ENCODE results near the gene ITFG1.
A peak's percentile ranks its signal among the peaks of the same experiment; 100 is the strongest.
"Not testable (repeated sequence)": the region's sequence is repeated elsewhere in the genome, so short reads cannot be mapped to it uniquely, and the experiment has no call there.

The ITFG1 gene

GRCh38 chr16:47470211-47470610 lies 9.3 kb upstream of the ITFG1 start:
- Histone ChIP-seq H3K4me1 (ENCODE audit: control insufficient read depth, insufficient read depth, low read length) (no peaks in the 10 kb centered on the region), H3K9me3 (replicated peaks; ENCODE audit: low read length) (no peaks in the 10 kb centered on the region), H3K4me2 (ENCODE audit: low read length) (no peak overlapping the region), H3K4me3 (ENCODE audit: low read length) (no peak overlapping the region), H3K36me3 (ENCODE audit: insufficient read depth, low read length) (no peaks in the 10 kb centered on the region), H3K9ac (ENCODE audit: low read depth, low read length) (no peak overlapping the region), H3K27me3 (ENCODE audit: control insufficient read depth, insufficient read depth, low read length) (no peaks in the 10 kb centered on the region)

GRCh38 chr16:47469227-47469626 lies 8.4 kb upstream of the ITFG1 start:
- H3K4me2 ChIP-seq (ENCODE audit: low read length) = no peak overlapping the region
- no peak overlapping the region for H3K9ac ChIP-seq (ENCODE audit: low read depth, low read length)
- no peaks in the 10 kb centered on the region for H3K4me1 ChIP-seq (ENCODE audit: control insufficient read depth, insufficient read depth, low read length)
- no peaks in the 10 kb centered on the region for H3K9me3 ChIP-seq (replicated peaks; ENCODE audit: low read length)
- no peak overlapping the region for H3K4me3 ChIP-seq (ENCODE audit: low read length)
- H3K36me3 ChIP-seq (ENCODE audit: insufficient read depth, low read length) = peaks cover 5% of the 10 kb centered on the region
- no peaks in the 10 kb centered on the region for H3K27me3 ChIP-seq (ENCODE audit: control insufficient read depth, insufficient read depth, low read length)

- H3K9ac ChIP-seq (ENCODE audit: low read depth, low read length); H3K4me1 ChIP-seq (ENCODE audit: control insufficient read depth, insufficient read depth, low read length); H3K27me3 ChIP-seq (ENCODE audit: control insufficient read depth, insufficient read depth, low read length); H3K36me3 ChIP-seq (ENCODE audit: insufficient read depth, low read length); H3K4me2 ChIP-seq (ENCODE audit: low read length); H3K4me3 ChIP-seq (ENCODE audit: low read length); H3K9me3 ChIP-seq (replicated peaks; ENCODE audit: low read length): not testable (repeated sequence)
These were observed 7.3 kb upstream of the ITFG1 start for GRCh38 chr16:47468070-47468689.

- peaks cover 5% of the 10 kb centered on the region for H3K36me3 ChIP-seq (ENCODE audit: insufficient read depth, low read length)
- H3K9me3 ChIP-seq (replicated peaks; ENCODE audit: low read length) = no peaks in the 10 kb centered on the region
- peaks cover 3% of the 10 kb centered on the region for H3K4me1 ChIP-seq (ENCODE audit: control insufficient read depth, insufficient read depth, low read length)
- H3K4me3 ChIP-seq (ENCODE audit: low read length) = no peak overlapping the region
- no peaks in the 10 kb centered on the region for H3K27me3 ChIP-seq (ENCODE audit: control insufficient read depth, insufficient read depth, low read length)
- no peak overlapping the region for H3K4me2 ChIP-seq (ENCODE audit: low read length)
- H3K9ac ChIP-seq (ENCODE audit: low read depth, low read length) = no peak overlapping the region
These were observed 6.6 kb upstream of the ITFG1 start for GRCh38 chr16:47467501-47467900.

- Histone ChIP-seq H3K9me3 (replicated peaks; ENCODE audit: low read length) (no peaks in the 10 kb centered on the region), H3K4me3 (ENCODE audit: low read length) (no peak overlapping the region), H3K4me2 (ENCODE audit: low read length) (no peak overlapping the region), H3K36me3 (ENCODE audit: insufficient read depth, low read length) (peaks cover 5% of the 10 kb centered on the region), H3K27me3 (ENCODE audit: control insufficient read depth, insufficient read depth, low read length) (no peaks in the 10 kb centered on the region), H3K4me1 (ENCODE audit: control insufficient read depth, insufficient read depth, low read length) (peaks cover 3% of the 10 kb centered on the region), H3K9ac (ENCODE audit: low read depth, low read length) (no peak overlapping the region)
These were observed 5.2 kb upstream of the ITFG1 start for GRCh38 chr16:47465919-47466630.

GRCh38 chr16:47463771-47464624 lies 3.1 kb upstream of the ITFG1 start:
- no peak overlapping the region for H3K9ac ChIP-seq (ENCODE audit: low read depth, low read length)
- no peak overlapping the region for H3K4me3 ChIP-seq (ENCODE audit: low read length)
- peaks cover 15% of the 10 kb centered on the region for H3K4me1 ChIP-seq (ENCODE audit: control insufficient read depth, insufficient read depth, low read length)
- no peak overlapping the region for H3K4me2 ChIP-seq (ENCODE audit: low read length)
- no peaks in the 10 kb centered on the region for H3K27me3 ChIP-seq (ENCODE audit: control insufficient read depth, insufficient read depth, low read length)
- no peaks in the 10 kb centered on the region for H3K9me3 ChIP-seq (replicated peaks; ENCODE audit: low read length)
- peaks cover 5% of the 10 kb centered on the region for H3K36me3 ChIP-seq (ENCODE audit: insufficient read depth, low read length)

DNA sequence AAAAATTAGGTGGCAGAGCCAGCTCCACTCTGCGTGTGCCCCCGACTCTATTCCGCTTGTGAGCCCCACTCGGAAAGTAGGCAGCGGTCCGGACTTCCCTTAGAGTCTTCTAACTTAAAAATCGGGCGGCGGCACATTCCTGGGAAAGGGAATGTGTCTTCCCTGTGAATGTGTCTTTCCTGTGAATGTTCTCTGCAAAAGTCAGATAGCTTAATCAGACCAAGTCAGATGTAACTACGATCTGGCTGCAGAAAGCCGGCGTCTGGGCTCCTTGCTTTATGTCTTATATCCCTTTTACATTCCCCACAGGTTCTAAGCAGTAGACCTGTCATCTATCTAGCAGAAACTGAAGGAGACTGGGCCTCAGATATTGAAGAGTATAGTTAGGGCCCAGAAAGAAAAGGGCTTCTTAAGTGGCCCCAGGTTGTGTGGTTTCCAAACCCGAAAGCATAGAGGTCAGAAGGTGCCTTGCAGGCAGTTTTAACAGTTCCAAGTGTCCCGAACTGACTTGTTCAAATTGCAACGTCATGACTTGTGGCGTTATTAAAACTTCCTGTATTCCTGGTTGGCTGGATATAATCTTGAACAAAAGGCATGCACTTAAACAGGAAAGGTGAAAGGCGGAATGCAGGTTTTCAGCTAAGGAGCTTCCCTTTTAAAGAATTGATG lies 869 bp upstream of the ITFG1 start:
- Histone ChIP-seq H3K4me1 (ENCODE audit: control insufficient read depth, insufficient read depth, low read length) (peaks cover 15% of the 10 kb centered on the region), H3K9me3 (replicated peaks; ENCODE audit: low read length) (no peaks in the 10 kb centered on the region), H3K4me2 (ENCODE audit: low read length) (peak overlapping the region; percentile 81), H3K27me3 (ENCODE audit: control insufficient read depth, insufficient read depth, low read length) (no peaks in the 10 kb centered on the region), H3K9ac (ENCODE audit: low read depth, low read length) (peak overlapping the region; percentile 99), H3K36me3 (ENCODE audit: insufficient read depth, low read length) (peaks cover 16% of the 10 kb centered on the region), H3K4me3 (ENCODE audit: low read length) (peak overlapping the region; percentile 99)

DNA sequence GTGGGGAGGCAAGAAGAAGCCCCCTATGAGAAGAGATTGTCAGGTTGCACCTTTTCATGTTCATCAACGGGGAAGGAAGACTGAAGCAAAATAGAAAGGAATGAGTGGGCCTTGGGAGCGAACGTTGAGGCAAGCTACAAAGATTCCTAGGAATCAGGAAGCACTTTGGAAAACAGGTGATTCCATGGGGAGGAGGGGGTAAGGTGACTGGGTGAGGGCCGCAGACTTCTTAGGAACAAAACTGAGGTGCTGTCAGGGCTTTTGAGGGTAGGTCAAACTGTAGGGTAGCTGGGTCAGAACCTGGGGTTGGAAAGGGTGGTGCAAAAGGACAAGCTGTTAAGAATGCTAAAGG lies 528 bp downstream of the ITFG1 start:
- Histone ChIP-seq H3K4me2 (ENCODE audit: low read length) (peak overlapping the region; percentile 81), H3K9me3 (replicated peaks; ENCODE audit: low read length) (no peaks in the 10 kb centered on the region), H3K4me1 (ENCODE audit: control insufficient read depth, insufficient read depth, low read length) (peaks cover 15% of the 10 kb centered on the region), H3K9ac (ENCODE audit: low read depth, low read length) (peak overlapping the region; percentile 99), H3K27me3 (ENCODE audit: control insufficient read depth, insufficient read depth, low read length) (no peaks in the 10 kb centered on the region), H3K4me3 (ENCODE audit: low read length) (peak overlapping the region; percentile 99), H3K36me3 (ENCODE audit: insufficient read depth, low read length) (peaks cover 16% of the 10 kb centered on the region)

GRCh38 chr16:47459603-47460002 lies 1.3 kb downstream of the ITFG1 start:
- Histone ChIP-seq H3K4me1 (ENCODE audit: control insufficient read depth, insufficient read depth, low read length) (peaks cover 15% of the 10 kb centered on the region), H3K27me3 (ENCODE audit: control insufficient read depth, insufficient read depth, low read length) (no peaks in the 10 kb centered on the region), H3K9me3 (replicated peaks; ENCODE audit: low read length) (no peaks in the 10 kb centered on the region), H3K36me3 (ENCODE audit: insufficient read depth, low read length) (peaks cover 17% of the 10 kb centered on the region), H3K4me3 (ENCODE audit: low read length) (peak overlapping the region; percentile 99), H3K4me2 (ENCODE audit: low read length) (peak overlapping the region; percentile 81), H3K9ac (ENCODE audit: low read depth, low read length) (peak overlapping the region; percentile 99)

- Histone ChIP-seq H3K4me3 (ENCODE audit: low read length) (no peak overlapping the region), H3K9ac (ENCODE audit: low read depth, low read length) (no peak overlapping the region), H3K4me1 (ENCODE audit: control insufficient read depth, insufficient read depth, low read length) (peaks cover 15% of the 10 kb centered on the region), H3K4me2 (ENCODE audit: low read length) (no peak overlapping the region), H3K27me3 (ENCODE audit: control insufficient read depth, insufficient read depth, low read length) (no peaks in the 10 kb centered on the region), H3K36me3 (ENCODE audit: insufficient read depth, low read length) (peaks cover 16% of the 10 kb centered on the region), H3K9me3 (replicated peaks; ENCODE audit: low read length) (no peaks in the 10 kb centered on the region)
These were observed 2.5 kb downstream of the ITFG1 start for GRCh38 chr16:47458331-47458730.

- H3K9me3 ChIP-seq (replicated peaks; ENCODE audit: low read length) = no peaks in the 10 kb centered on the region
- H3K36me3 ChIP-seq (ENCODE audit: insufficient read depth, low read length) = peaks cover 46% of the 10 kb centered on the region
- no peak overlapping the region for H3K4me3 ChIP-seq (ENCODE audit: low read length)
- no peaks in the 10 kb centered on the region for H3K4me1 ChIP-seq (ENCODE audit: control insufficient read depth, insufficient read depth, low read length)
- no peak overlapping the region for H3K4me2 ChIP-seq (ENCODE audit: low read length)
- no peak overlapping the region for H3K9ac ChIP-seq (ENCODE audit: low read depth, low read length)
- no peaks in the 10 kb centered on the region for H3K27me3 ChIP-seq (ENCODE audit: control insufficient read depth, insufficient read depth, low read length)
These were observed 11.1 kb downstream of the ITFG1 start for GRCh38 chr16:47449788-47450187.

All from skeletal muscle satellite cell (primary cell).